Measurements from ENCODE around the gene FRMD4B.

- TF ChIP-seq, protein P1, sequence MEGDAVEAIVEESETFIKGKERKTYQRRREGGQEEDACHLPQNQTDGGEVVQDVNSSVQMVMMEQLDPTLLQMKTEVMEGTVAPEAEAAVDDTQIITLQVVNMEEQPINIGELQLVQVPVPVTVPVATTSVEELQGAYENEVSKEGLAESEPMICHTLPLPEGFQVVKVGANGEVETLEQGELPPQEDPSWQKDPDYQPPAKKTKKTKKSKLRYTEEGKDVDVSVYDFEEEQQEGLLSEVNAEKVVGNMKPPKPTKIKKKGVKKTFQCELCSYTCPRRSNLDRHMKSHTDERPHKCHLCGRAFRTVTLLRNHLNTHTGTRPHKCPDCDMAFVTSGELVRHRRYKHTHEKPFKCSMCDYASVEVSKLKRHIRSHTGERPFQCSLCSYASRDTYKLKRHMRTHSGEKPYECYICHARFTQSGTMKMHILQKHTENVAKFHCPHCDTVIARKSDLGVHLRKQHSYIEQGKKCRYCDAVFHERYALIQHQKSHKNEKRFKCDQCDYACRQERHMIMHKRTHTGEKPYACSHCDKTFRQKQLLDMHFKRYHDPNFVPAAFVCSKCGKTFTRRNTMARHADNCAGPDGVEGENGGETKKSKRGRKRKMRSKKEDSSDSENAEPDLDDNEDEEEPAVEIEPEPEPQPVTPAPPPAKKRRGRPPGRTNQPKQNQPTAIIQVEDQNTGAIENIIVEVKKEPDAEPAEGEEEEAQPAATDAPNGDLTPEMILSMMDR (IDR thresholded peaks at IDR 0.05; ENCODE audit: borderline replicate concordance, extremely low read depth, low read length, poor library complexity, severe bottlenecking) = no peak
- no peak for TF ChIP-seq EZH2 (IDR thresholded peaks at IDR 0.05; ENCODE audit: borderline replicate concordance, low read depth, low read length, severe bottlenecking)
Measured at GRCh38 chr3:69260216-69260787, 125.6 kb downstream of the FRMD4B start.

Measured in DND-41 (cell line).